ENCODE measurements around the gene TNNC2.

Gene TNNC2

DNA sequence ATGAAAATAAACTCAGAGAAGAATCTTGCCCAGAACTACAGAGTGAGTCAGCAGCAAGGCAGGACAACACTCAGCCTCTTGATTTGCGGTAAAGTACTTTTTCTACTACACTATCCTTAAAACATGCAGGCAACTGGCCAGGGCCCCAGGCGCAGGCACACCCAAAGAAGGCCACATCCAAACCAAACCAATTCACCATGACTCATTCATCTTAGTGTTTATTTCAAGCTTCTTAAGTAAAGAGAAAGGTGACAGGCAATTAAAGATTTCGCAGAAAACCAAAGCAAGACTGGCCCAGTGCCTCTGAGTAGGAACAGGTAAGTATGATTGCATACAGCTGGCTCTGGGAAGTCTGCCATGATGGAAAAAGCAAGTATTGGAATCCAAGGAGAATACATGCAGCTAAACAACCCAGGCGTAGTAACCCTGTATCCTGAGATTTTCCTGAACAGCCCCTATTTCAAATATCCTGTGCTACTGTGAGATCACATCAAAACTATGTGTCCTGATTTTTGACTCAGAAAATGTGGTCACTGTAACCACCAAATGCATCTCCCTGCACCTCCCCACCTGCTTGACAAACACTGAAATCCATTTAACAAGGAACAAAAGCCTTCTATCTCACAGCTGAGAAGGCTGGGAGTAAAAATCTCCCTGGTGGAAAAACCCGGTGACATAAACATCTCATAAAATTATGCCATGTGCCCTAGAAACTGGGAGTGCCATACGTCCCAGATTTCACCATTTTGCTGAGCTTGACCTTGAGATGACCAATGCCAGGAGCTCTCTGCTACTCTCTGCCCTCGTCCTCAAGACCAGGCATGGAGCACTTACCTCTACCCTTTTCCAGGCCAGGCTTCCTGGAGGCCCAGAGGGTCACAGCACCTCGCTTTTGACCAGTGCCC is 47.8 kb downstream of the TNNC2 start:
- DNase-seq: no peak

DNA sequence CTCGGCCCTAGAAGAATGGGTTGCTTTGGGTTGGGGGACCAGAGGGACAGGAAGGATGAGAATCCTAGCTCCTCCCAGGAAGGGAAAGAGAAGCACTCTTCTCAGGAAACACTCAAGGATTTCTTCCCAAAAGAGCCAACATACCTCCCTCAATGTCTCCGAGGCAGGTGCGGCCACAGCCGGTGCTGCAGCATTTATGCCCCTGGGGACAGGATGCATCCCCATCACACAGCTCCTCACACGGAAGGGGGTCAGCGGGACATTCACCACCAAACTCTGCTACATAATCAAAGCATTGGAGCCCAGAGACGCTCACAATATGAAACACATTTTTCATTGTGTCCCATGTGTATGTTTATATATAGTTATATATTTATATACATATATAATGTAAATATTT is 50.2 kb downstream of the TNNC2 start:
- no peak for DNase-seq

- no peak for DNase-seq
These were observed 51.7 kb downstream of the TNNC2 start for GRCh38 chr20:45775411-45775810.

GRCh38 chr20:45774945-45775344 is 52.2 kb downstream of the TNNC2 start:
- DNase-seq: no peak
